GM12878 (cell line): Measurements from ENCODE around the gene MEF2D. TPM values are rescaled to one million over a fixed set of nuclear protein-coding genes. Genes with fewer than 3 reads are reported as not detected.

Experiments
- ATAC-seq: fragments of 200-7000 bp; cut with Tn5 transposase; 3 replicates; pipeline ENCODE4 v1.9.1; 2020; ENCODE audit warnings: mild to moderate bottlenecking, moderate library complexity
- BruUV-seq: library from RNA; stranded (reverse); fragments of 400-500 nt; replicated peaks from 2 replicates; lab custom pipeline; 2021; lab: Mats Ljungman, UMichigan
- CTCF ChIA-PET: fragments of 300-600 bp; sonication (Branson Sonifier 250); formaldehyde crosslinking; extraction: SDS; loops from one replicate; lab custom pipeline; 2021; ENCODE audit warnings: inconsistent platforms; lab: Yijun Ruan, JAX
- POLR2A ChIA-PET: fragments of 350-600 bp; formaldehyde crosslinking; extraction: SDS; loops from one replicate; lab custom pipeline; 2021; ENCODE audit warnings: inconsistent platforms; lab: Charles Lee
- RAD21 ChIA-PET: fragments of 300-600 bp; sonication (Branson Sonifier 250); formaldehyde crosslinking; loops from one replicate; lab custom pipeline; 2023; ENCODE audit warnings: antibody characterized with exemption; ENCODE audit not compliant: unreplicated experiment; lab: Charles Lee
- SMC1A ChIA-PET: fragments of 300-600 bp; sonication (Branson Sonifier 250); formaldehyde crosslinking; loops from one replicate; lab custom pipeline; 2023; ENCODE audit not compliant: unreplicated experiment, uncharacterized antibody; lab: Charles Lee
- DNase-seq: peaks from one replicate; pipeline ENCODE4 v3.0.0-alpha.2; 2011; ENCODE audit warnings: low read depth, low spot score
- FAIRE-seq: peaks from 3 replicates; lab custom pipeline; 2011; peaks lifted over from hg19 to GRCh38; lab: Jason Lieb, UNC
- H2AFZ ChIP-seq: 2 replicates; pipeline ENCODE4 v1.6.0; 2011; ENCODE audit warnings: low read depth, low read length, control low read depth; ENCODE audit not compliant: control insufficient read depth
- H3K27ac ChIP-seq: 2 replicates; pipeline ENCODE4 v1.5.1; 2011; ENCODE audit warnings: control low read depth; ENCODE audit not compliant: control insufficient read depth, insufficient read depth
- H3K27me3 ChIP-seq, 2 experiments: replicated peaks in 1 of 2; 2 replicates each; pipeline versions ENCODE4 v1.6.0 to v1.6.1; 2011; ENCODE audit warnings: low read length in 1 of 2; ENCODE audit not compliant: control insufficient read depth in 2 of 2, insufficient read depth in 2 of 2
- H3K36me3 ChIP-seq, 2 experiments: 2 replicates each; pipeline ENCODE4 v1.5.1; 2011; ENCODE audit warnings: low read length in 1 of 2; ENCODE audit not compliant: control insufficient read depth in 2 of 2, insufficient read depth in 2 of 2
- H3K4me1 ChIP-seq: 2 replicates; pipeline ENCODE4 v1.6.1; 2011; ENCODE audit warnings: mild to moderate bottlenecking, low read length, moderate library complexity, mixed read lengths; ENCODE audit not compliant: control insufficient read depth, insufficient read depth
- H3K4me2 ChIP-seq: 2 replicates; pipeline ENCODE4 v1.6.0; 2011; ENCODE audit warnings: control low read depth; ENCODE audit not compliant: control insufficient read depth, insufficient read depth
- H3K4me3 ChIP-seq: fragments of 200-600 bp; sonication (generic); 2 replicates; pipeline ENCODE4 v1.5.1; 2016
- H3K79me2 ChIP-seq: 2 replicates; pipeline ENCODE4 v1.6.0; 2011; ENCODE audit warnings: low read length; ENCODE audit not compliant: control insufficient read depth, insufficient read depth
- H3K9ac ChIP-seq: 2 replicates; pipeline ENCODE4 v1.8.0; 2011; ENCODE audit warnings: low read length, control low read depth, mixed read lengths; ENCODE audit not compliant: control insufficient read depth, insufficient read depth
- H3K9me3 ChIP-seq: replicated peaks from 3 replicates; pipeline ENCODE4 v1.5.1; 2011; ENCODE audit warnings: mild to moderate bottlenecking, low read length; ENCODE audit not compliant: control insufficient read depth, insufficient read depth
- H4K20me1 ChIP-seq: 2 replicates; pipeline ENCODE4 v1.6.0; 2011; ENCODE audit not compliant: control insufficient read depth, insufficient read depth
- BCL11A ChIP-seq: IDR thresholded peaks from 2 replicates; pipeline ENCODE4 v1.6.1; 2011; ENCODE audit warnings: low read depth, low read length
- CBX3 ChIP-seq: fragments of 200-600 bp; sonication (generic); IDR thresholded peaks from 2 replicates; pipeline ENCODE4 v1.6.1; 2016; ENCODE audit warnings: low read depth, borderline replicate concordance
- ESRRA ChIP-seq: IDR thresholded peaks from 2 replicates; pipeline ENCODE4 v1.6.1; 2012; ENCODE audit warnings: mild to moderate bottlenecking, low read length, improper control_type of control experiment
- FOXM1 ChIP-seq: IDR thresholded peaks from 2 replicates; pipeline ENCODE4 v1.6.1; 2012; ENCODE audit warnings: low read depth, mild to moderate bottlenecking, inconsistent platforms, low read length, moderate library complexity
- JUND ChIP-seq: IDR thresholded peaks from 2 replicates; pipeline ENCODE4 v1.6.1; 2012; ENCODE audit warnings: low read depth, mild to moderate bottlenecking, low read length, improper control_type of control experiment, moderate library complexity
- MTA2 ChIP-seq: fragments of 450-650 bp; IDR thresholded peaks from 2 replicates; pipeline ENCODE4 v1.6.1; 2016; ENCODE audit warnings: low read depth, mild to moderate bottlenecking, moderate library complexity
- MTA3 ChIP-seq: IDR thresholded peaks from 2 replicates; pipeline ENCODE4 v1.6.1; 2012; ENCODE audit warnings: low read length, inconsistent platforms, borderline replicate concordance
- MYC ChIP-seq: IDR thresholded peaks from 2 replicates; pipeline ENCODE4 v1.6.1; 2011; ENCODE audit warnings: mild to moderate bottlenecking, low read length, moderate library complexity, inconsistent platforms; ENCODE audit not compliant: insufficient read depth, insufficient replicate concordance, insufficient read length, severe bottlenecking
- NRF1 ChIP-seq: conservative IDR thresholded peaks from 2 replicates; pipeline ENCODE4 v1.6.1; 2011; ENCODE audit warnings: mild to moderate bottlenecking, low read depth, low read length, improper control_type of control experiment
- SMAD1 ChIP-seq: fragments of 450-650 bp; IDR thresholded peaks from 2 replicates; pipeline ENCODE4 v1.6.1; 2018; ENCODE audit warnings: mild to moderate bottlenecking, low read depth; ENCODE audit not compliant: partially characterized antibody
- TARDBP ChIP-seq: IDR thresholded peaks from 2 replicates; pipeline ENCODE4 v1.6.1; 2016; ENCODE audit warnings: borderline replicate concordance
- ZNF207 ChIP-seq: fragments of 450-650 bp; IDR thresholded peaks from 2 replicates; pipeline ENCODE4 v1.6.1; 2014; ENCODE audit warnings: antibody characterized with exemption, mild to moderate bottlenecking, borderline replicate concordance
- ZNF217 ChIP-seq: fragments of 450-650 bp; IDR thresholded peaks from 2 replicates; pipeline ENCODE4 v1.6.1; 2017; ENCODE audit warnings: antibody characterized with exemption, mild to moderate bottlenecking
- ZNF592 ChIP-seq: fragments of 450-650 bp; IDR thresholded peaks from 2 replicates; pipeline ENCODE4 v1.6.1; 2017; ENCODE audit warnings: mild to moderate bottlenecking, moderate library complexity
- WGBS: methylation state at CpG from one replicate; pipeline ENCODE4 v1.1.6; 2016; ENCODE audit warnings: low lambda C conversion rate; ENCODE audit not compliant: insufficient replicate concordance, insufficient coverage; ENCODE audit errors: missing lambda C conversion rate; 5-methylcytosine and 5-hydroxymethylcytosine counted together
- in situ Hi-C: fragments of 300-500 bp; cut with MboI; formaldehyde crosslinking; loops from 9 replicates; pipeline ENCODE4 v1.14.3; 2018; ENCODE audit warnings: mixed read lengths
- intact Hi-C: fragments of 100-400 bp; cut with micrococcal nuclease; formaldehyde crosslinking; loops from one replicate; pipeline ENCODE4 v1.14.2; 2022; ENCODE audit not compliant: unreplicated experiment
- polyA plus RNA-seq, 11 experiments: library from polyadenylated mRNA; depleted of rRNA in 4 of 11; unstranded in 6 of 11; stranded (reverse) in 5 of 11; fragments of >200 nt; fragmentation: Nextera tagmentation in 4 of 11; fragmentation: Illumina TruSeq in 1 of 11; extraction: Ambion mirVana in 4 of 11; extraction: Trizol in 1 of 11; gene quantifications; 1 replicate in 1 of 11; 2 replicates in 10 of 11; pipeline versions ENCODE4 v1.2.1 to v1.2.3, GENCODE V29; 2011 to 2016; ENCODE audit warnings: inconsistent platforms in 2 of 11, missing spikeins in 2 of 11, low read depth in 1 of 11
- total RNA-seq, 4 experiments: library from RNA; depleted of rRNA in 3 of 4; stranded (reverse); fragments of >200 nt in 3 of 4; fragmentation: Illumina TruSeq in 1 of 4; extraction: Trizol in 1 of 4; gene quantifications; 2 replicates each; pipeline versions ENCODE4 v1.2.1 to v1.2.3, GENCODE V29; 2013 to 2021
- TF ChIP-seq, protein P1 (sequence below): IDR thresholded peaks from 2 replicates; pipeline ENCODE4 v1.6.1; 2012; ENCODE audit warnings: low read depth, low read length, improper control_type of control experiment

MEF2D gene
- total and polyA plus RNA-seq, 10 of the 15 experiments (the other 5 are each of a cell fraction or from before 2014, with no cell fraction given) = 0.61 to 53.0 (median 15.2) TPM

DNA sequence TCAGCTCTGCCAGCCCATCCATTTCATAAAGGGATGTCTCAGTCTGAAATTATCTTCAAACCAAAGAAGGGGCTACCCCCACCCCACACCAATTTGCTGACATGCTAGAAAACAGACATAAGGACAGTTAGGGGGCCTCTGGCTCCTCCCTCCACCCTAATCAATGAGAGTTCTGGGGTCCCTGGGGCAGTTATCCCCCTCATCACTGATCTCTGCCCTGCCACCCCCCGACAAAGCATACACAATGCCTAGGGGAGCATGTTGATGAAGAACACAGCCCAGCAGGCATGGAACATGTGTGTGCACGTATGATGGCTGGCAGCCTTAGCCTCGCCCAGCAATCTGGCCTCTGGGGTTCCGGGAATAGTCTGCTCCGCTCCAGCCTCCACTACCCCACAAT, 72.6 kb downstream of the MEF2D start:
- H3K9ac ChIP-seq = no peak overlapping the region
- H3K9me3 ChIP-seq = no peaks in the 10 kb centered on the region
- in situ Hi-C loops (no loop called here), intact Hi-C loops (no loop called here)
- ChIA-PET POLR2A (interaction anchor here (1.2 kb wide), 1 partner anchor 10 kb away, joined by 3 read pairs; no protein-coding TSS in a partner anchor), CTCF (interaction anchor here (0.9 kb wide), 1 partner anchor 42 kb away, joined by 4 read pairs; no protein-coding TSS in a partner anchor), RAD21 (no interaction called here), SMC1A (no interaction called here)
- no peaks in the 10 kb centered on the region for H3K36me3 ChIP-seq
- no TSS peak for BruUV-seq
- H3K4me1 ChIP-seq = no peaks in the 10 kb centered on the region
- ATAC-seq = no peak
- H3K27me3 ChIP-seq = peaks cover 12 to 22% of the 10 kb centered on the region in 2 experiments; a peak in 3 of 4 replicates
- H2AFZ ChIP-seq = no peak overlapping the region
- no peak for FAIRE-seq
- no peak for DNase-seq
- TF ChIP-seq ZNF592 (no peak), MYC (no peak), JUND (no peak), NRF1 (no peak), MTA3 (no peak), ZNF217 (no peak), TARDBP (no peak), ZNF207 (no peak), FOXM1 (no peak), SMAD1 (no peak), CBX3 (no peak), MTA2 (no peak), ESRRA (no peak), BCL11A (no peak)
- TF ChIP-seq, protein P1, sequence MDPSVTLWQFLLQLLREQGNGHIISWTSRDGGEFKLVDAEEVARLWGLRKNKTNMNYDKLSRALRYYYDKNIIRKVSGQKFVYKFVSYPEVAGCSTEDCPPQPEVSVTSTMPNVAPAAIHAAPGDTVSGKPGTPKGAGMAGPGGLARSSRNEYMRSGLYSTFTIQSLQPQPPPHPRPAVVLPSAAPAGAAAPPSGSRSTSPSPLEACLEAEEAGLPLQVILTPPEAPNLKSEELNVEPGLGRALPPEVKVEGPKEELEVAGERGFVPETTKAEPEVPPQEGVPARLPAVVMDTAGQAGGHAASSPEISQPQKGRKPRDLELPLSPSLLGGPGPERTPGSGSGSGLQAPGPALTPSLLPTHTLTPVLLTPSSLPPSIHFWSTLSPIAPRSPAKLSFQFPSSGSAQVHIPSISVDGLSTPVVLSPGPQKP = no peak
- no peak overlapping the region for H3K27ac ChIP-seq
- no peaks in the 10 kb centered on the region for H3K79me2 ChIP-seq
- no peak overlapping the region for H3K4me2 ChIP-seq
- no peaks in the 10 kb centered on the region; the same call in 1 of the 2 replicates for H4K20me1 ChIP-seq
- WGBS = 25% methylated on average over 5 of the region's 5 CpGs
- H3K4me3 ChIP-seq = no peak overlapping the region
